HG02852 (cell line): ENCODE data around the gene SLC2A6.

ENCODE experiments used
- ATAC-seq: cut with Tn5 transposase; IDR thresholded peaks from one replicate; pipeline ENCODE4 v1.9.1; 2021; ENCODE audit warnings: mild to moderate bottlenecking, moderate library complexity; ENCODE audit not compliant: unreplicated experiment

The SLC2A6 gene

DNA sequence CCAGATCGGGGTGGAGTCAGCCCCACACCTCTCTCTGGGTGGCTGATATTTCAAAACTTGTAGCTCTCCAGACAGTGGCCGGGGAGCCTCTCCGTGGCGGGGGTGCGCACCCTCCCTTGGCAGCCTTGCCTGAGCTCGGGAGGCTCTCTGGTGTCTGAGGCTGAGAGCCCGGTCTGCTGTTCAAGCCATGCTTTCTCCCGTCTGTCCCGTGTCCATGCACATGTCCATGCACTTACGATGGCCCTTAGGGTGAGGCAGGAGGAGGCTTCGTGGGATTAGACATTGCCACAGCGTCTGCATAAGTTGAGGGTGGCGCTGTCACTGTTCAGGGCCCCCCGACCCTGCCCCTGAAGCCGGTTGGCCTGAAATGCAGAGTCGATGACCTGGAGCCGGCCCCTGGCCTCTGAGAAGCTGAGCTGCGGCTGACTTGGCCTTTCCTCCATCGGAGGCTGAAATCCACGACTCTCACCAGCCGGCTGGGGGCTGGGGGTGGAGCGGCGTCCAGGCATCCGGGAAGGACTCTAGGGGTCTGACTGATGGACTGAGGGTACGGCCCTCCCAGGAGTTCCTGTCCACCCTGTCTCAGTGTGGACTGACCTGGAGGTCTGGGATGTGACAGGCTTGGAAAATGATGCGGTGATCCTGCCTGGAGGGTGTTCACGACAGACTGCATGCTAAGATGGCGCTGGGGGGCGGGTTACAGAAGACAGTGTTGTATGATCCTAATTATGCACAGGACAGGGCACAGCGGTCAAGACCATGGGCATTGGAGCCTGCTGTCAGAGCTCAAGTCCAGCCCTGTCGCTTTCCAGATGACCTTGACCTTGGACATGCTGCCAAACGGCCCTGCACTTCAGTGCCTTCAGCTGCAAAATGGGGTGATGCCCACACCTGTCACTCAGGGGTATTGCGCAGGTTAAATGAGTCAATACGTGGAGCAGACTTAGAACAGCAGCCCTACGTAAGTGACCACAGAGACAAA lies 18.3 kb upstream of the SLC2A6 start:
- no peak for ATAC-seq

DNA sequence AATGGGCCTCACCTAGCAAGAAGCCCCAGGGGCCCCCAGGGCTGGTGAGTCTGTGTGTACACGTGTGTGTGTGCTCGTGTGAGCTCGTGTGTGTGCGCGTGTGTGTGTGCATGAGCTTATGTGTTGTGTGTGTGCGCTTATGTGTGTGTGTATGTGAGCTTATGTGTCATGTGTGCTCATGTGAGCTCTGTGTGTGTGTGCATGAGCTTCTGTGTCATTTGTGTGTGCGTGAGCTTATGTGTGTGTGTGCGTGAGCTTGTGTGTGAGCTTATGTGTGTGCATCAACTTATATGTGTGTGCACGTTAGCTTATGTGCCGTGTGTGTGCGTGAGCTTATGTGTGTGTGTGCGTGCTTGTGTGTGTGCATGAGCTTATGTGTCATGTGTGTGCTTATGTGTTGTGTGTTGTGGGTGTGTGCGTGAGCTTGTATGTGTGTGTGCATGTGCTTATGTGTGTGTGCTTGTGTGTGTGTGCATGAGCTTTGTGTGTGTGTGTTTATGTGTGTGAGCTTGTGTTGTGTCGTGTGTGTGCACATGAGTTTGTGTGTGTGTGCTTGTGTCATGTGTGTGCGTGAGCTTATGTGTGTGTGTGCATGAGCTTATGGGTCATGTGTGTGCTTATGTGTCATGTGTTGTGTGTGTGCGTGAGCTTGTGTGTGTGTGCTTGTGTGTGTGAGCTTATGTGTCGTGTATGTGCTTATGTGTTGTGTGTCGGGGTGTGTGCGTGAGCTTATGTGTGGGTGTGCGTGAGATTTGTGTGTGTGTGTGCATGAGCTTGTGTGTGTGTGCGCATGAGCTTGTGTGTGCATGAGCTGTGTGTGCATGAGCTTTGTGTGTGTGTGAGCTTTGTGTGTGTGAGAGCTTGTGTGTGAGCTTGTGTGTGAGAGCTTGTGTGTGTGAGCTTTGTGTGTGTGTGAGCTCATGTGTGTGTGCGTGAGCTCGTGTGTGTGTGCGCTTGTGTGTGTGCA lies 16.7 kb upstream of the SLC2A6 start:
- ATAC-seq = no peak

DNA sequence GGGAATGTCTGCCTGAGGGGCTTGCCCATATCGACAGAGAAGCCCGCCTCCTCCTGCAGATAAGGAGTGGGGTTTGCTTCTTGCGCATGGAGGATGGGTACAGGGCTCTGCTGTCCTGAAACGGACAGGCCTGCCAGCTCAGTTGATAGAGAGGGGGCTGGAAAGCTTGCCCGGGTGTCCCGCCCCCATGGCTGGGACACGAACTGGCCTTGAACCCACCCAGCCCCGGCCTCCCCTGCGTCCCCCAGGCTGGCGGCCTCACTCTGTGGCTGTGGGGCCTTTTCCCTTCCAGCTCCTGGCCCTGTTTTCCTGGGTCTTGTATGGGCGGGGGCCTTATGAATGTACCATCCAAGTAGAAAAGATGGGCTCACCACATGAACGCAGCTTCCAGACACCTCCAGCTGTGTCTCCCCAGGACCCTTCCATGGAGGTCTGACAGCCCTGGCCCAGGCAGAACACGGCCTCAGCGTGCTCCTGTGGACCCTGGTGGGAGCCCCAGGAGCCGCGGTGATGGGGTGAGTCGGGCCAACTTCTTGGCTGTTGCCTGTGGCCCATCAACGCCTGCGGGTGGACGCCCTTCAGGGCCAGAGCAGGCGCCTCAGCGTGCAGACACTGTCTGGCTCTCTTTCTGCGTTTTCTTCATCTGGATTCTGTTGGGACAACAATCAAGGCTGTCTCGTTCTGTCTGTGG lies 15.9 kb upstream of the SLC2A6 start:
- ATAC-seq = no peak

DNA sequence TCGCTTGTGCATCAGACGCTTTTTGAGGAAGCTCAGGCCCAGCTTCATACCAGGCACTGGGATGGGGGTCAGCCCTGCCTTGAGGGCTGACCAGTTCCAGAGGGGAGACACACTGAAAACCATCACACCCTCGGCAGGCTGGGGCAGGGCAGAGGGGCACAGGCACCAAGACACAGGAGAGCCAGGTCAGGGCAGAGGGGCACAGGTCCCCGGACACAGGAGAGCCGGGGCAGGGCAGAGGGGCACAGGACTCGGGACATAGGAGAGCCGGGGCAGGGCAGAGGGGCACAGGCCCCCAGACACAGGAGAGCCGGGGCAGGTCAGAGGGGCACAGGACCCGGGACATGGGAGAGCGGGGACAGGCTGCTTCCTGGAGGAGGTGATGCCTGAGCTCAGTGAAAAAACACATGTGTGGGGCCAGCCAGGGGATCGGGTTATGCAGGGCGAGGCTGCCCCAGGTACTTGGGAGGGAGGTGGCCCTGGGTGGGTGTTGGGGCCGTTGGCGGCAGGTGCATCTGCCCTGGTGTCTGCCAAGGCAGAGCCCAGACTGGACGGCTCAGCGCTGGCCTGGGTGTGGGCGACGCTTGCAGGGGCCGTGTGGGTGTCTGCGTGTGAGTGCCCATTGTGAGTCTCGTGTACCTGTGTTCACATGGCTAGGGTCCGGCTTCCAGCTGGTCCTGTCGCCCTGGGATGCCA lies 15.1 kb upstream of the SLC2A6 start:
- ATAC-seq = no peak

DNA sequence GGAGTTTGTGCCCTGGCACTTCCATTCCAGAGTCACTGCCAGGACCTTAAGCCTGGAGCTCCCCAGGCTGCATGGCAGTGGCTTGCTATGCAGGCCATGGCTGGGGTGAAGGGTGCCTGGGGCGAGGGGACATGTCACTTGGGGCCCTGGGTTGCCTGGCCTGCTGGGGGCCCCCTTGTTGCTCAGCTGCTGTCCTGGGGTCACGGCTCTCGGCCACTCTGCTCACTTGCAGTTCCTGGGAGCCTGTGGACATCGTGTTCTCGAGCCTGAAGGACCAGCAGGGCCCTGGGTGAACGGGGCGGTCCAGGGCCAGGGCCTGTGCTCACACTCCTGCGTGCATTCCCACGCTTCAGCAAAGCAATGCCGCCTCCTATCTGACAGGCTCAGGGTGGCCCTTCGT lies 14.5 kb upstream of the SLC2A6 start:
- no peak for ATAC-seq

DNA sequence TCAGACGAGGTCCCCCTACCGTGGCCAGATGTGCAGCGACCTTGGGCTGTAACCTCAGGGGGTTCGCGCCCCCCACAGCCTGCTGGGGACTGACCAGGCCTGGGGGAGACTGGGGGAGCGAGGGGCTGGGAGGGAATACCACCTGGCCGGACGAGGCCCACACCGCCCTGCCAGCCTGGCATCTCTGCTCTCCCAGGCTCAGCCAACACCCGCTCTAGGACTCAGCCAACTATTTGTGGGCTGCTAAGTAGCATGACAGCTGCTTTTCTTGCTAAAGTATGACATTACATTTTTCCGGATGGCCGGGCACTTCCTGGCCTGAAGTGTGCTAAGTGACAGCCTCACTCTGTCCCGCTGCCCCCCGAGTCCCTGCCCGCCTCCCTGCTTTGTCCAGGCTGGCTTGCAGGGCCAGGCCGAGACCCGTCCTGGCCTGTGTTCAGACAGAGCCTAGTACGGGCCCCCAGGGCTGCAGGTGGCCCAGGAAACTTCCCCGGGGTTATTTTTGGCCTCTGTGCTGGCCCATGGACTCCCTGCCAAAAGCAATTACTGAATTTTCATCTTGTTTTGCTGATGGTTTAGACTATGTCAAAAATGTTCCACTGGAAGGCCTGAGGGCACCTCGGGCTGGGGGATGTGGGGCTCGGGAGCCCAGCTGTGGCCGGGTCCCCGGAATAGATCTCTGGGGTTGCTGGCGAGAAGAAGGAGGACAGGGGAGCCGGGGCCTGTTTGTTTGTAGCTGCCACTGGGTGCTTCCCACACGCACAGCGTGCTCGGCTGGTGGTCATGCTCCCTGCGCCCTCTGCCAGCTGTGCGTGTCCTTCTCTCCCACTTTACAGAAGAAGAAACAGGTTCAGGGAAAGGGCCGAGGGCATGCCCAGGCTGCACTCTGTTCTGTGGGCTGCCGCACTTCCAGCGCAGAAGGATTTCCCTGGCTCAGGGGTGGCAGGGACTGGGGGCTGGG lies 13.4 kb upstream of the SLC2A6 start:
- no peak for ATAC-seq

DNA sequence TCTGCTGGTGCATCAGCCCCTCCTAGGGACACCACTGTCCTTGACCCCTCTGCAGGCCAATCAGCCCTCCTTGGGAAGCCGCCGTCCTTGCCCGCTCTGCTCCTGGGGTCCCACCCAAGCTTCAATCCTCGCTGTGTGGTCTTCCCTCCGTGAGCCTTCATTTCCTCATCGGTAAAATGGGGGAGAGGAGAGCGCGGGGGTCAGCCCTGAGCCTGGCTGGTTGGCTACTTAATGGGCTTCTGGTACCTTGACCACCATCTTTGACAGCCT lies 12.7 kb upstream of the SLC2A6 start:
- ATAC-seq = no peak

DNA sequence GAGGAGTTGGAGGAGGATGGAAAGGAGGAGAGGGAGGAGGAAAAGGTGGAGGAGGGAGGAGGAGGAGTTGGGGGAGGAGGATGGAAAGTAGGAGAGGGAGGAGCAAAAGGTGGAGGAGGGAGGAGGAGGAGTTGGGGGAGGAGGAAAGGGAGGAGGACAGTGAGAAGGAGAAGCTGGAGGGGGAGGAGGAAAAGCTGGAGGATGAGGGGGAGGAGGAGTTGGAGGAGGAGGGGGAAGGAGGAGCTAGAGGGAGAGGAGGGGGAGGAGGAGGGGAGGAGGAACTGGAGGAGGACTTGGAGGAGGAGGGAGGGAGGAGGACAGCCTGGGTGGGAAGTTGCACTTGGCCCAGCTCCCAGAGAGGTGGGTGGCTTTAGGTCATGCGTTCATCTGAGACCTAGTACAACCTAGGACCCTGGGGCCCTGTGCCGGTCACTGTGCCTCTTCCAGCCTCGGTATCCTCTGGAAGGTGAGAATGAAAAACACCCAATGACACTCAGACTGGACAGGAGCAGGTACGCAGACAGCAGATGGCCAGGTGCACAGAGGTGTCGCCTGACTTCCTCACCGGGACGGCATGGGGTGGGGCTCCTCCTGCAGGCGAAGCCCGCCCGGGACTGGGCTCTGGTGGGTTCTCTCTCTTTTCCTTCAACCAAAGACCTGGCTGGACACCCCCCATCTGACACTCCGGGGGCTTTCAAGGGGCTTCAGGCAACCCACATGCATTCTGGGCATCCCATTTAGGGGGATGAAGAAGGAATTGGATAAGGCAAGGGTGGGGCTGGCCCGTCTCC lies 12.2 kb upstream of the SLC2A6 start:
- ATAC-seq = no peak

DNA sequence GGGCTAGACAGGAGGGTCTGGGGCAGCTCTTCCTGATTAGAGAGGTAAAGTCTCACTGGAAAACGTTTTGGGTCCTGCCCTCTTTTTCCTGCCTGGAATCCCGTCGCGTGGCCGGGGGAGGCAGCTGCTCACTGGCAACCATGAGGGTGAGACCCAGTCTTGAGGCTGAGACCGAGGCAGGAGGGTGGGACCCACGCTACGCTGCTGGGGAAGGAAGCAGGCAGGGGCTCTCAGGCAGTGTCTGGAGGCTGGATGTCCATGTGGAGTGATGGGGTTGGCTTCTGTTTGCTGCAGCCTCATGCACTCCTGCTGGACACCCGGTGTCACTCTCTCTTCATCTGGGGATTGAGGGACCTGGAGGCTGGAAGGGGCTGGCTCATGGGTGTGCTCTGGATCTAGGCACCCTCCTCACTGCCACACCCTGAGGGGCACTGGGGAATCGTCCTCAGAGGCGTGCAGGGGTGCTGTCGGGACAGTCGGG lies 11.3 kb upstream of the SLC2A6 start:
- no peak for ATAC-seq

DNA sequence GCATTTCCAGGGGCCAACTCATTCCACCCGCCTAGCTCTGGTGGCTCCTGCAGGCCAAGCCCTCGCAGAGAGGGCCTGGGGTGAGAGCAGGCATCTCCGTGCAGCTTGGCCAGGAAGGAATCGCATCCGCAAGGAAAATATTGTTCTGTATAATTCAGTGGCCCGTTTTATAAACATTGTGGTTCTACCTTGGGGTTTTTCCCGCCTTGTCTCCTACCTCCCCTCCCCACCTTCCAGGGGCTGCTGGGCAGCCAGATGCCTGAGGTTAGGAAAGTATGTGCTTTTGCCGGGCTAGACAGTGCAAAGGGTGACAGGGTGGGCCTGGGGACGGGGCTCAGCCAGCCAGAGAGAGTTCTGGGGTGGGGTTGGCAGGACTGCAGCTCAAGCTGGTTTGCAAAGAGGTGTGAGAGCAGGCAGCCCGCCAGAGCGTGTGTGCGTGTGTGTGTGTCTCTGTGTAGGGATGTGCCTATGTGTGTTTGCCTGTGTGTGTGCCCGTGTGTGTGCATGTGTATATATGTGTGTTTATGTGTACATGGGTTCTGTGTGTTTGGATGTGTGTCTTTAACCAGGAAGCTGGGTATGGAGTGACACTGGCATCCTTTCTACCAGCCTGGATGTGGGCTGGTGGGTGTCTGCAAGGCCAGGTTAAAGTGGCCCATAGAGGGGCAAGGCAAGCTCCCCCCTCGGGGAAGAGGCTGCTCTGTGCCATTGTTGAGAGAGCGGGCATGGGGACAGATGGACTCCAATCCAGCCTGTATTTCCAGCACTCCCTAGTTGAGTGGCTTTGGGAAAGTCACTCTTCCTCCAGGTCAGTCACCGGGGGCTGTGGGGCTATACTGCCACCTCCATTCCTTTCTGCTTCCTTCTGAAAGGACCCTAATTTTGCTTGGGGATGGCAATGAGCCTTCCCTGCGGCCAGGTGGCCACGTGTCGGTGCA lies 10.6 kb upstream of the SLC2A6 start:
- no peak for ATAC-seq

DNA sequence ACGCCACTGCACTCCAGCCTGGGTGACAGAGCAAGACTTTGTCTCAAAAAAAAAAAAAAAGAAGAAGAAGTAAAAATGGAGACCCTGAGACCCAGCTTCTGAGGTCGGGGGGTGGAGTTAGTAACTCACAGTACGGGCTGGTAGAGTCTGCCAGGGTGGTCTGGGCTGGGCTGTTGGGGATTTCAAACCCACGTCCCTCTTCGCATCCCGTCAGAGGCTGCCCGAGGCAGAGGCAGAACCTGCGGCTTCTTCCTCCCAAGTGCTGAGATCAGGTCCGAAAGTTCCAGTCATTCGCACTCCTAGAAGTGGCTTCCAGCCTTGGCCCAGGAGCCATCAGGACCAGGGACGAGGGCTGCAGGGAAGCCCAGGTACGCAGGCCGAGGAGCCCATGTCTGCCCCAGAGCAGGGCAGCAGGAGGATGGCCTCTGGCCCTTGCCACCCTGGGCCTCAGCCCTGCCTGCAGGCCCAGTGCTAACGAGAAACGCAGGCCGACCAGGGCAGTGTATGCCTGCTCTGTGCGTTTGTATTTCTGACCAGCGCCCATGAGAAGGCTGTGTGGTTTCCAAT lies 9.9 kb upstream of the SLC2A6 start:
- no peak for ATAC-seq

DNA sequence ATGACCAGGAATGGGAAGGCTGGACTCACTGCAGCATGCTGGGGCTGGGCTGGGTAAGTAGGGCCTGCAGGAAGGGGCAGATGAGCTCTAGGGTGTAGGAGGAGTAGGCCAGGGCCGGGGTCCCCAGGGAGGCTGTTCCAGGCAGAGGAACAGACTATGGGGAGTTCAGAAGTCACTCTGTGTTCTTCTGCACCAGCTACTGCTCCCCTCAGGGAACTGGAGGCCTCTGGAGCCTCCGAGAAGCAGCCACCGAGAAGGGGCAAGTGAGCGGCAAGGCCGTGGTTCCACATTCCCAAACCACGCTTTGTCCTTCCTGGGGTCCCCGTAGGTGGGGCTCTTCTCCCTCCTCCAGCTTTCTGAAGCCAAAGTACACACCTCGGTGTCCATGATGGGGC lies 8.4 kb upstream of the SLC2A6 start:
- no peak for ATAC-seq

DNA sequence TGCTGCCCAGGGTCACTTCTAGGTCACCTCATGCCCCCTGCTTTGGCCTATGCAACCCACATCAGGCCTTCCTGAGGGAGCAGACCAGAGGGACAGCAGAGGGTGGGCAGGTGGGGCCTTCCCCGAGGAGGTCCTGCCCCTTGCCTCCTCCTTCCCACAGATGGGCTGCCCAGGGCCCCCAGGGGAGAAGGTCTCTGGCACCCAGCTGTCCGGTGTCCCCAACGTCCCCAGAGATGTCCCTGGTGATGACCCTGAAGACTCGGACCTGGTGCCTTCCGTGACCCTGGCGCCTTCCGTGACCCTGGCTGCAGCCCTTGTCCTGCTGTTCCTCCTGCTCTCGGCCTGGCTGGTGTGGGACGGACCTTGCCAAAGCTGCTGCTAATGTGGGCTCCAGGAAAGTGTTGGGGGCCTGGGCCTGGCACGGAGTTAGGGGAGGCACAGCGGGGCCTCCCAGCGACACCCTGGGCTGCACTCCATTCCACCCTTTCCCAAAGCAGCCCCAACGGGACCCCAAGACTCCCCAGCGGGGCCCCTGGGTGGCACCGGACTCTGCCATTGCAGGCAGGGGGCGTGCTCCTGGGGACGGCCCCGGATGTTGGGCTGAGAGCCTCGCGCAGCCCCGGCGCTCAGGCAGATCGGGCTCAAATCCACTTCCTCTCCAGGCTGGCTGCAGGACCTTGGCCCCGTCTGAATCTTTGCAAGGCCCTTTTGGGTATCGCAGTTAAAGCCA lies 6.8 kb upstream of the SLC2A6 start:
- no peak for ATAC-seq

DNA sequence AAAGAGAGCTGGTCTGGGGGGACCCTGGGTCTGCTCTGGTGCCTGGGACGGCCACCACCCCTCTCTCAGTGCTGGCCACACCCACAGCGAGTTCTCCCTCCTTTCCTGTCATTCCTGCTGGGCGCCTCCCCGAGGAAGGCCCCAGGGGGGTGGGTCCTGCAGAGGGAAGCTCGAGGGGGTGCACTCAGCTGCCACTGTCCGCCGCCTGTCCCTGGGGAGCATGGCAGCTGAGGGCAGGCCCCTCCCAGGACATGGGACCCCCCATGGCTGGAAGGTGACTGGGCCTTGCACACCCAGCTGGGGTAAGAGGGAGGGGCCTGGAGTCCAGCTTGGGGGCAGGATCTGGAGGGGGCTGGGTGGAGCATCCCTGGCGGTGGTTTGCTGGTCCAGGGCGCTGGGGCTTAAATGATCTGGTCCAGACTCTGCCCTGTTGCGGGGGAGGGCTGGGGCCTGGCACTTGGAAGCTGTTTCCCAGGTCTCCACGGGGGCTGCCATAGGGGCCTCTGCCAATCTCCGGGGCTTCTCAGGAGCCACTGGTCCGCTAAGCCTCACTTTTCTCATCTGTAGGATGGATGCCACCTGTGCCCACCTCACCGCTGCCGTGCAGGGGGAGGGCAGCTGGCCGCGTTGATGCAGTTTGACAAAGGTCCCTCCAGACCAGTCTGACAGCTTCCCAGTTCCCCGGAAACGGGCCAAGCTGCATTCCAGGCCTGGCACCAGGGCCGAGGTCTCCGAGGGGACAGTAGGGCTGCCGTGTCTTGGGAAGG lies 6.0 kb upstream of the SLC2A6 start:
- ATAC-seq = no peak

DNA sequence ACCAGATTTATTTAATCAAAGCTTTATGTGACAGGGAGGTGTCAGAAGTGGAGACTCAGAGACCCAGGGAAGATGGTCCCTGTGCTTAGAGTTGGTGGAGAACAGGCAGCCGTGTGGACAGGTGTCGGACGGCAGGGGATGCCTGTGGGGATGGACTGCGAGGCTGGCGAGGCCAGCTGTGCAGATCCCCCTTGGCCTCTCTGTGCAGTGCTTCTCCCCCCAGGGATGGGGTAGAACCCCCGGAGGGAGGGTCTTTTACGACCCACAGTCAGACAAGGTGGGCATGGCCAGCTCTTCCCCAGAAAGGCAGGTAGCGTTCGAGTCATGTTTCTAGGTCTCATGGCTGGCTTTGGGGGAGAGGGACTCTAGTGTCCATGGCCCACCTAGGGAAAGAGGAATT lies 4.7 kb upstream of the SLC2A6 start:
- ATAC-seq = no peak
